ENCODE results near the gene MOGAT2.
"Not testable (repeated sequence)": the region's sequence is repeated elsewhere in the genome, so short reads cannot be mapped to it uniquely, and the experiment has no call there.

MOGAT2 gene

DNA sequence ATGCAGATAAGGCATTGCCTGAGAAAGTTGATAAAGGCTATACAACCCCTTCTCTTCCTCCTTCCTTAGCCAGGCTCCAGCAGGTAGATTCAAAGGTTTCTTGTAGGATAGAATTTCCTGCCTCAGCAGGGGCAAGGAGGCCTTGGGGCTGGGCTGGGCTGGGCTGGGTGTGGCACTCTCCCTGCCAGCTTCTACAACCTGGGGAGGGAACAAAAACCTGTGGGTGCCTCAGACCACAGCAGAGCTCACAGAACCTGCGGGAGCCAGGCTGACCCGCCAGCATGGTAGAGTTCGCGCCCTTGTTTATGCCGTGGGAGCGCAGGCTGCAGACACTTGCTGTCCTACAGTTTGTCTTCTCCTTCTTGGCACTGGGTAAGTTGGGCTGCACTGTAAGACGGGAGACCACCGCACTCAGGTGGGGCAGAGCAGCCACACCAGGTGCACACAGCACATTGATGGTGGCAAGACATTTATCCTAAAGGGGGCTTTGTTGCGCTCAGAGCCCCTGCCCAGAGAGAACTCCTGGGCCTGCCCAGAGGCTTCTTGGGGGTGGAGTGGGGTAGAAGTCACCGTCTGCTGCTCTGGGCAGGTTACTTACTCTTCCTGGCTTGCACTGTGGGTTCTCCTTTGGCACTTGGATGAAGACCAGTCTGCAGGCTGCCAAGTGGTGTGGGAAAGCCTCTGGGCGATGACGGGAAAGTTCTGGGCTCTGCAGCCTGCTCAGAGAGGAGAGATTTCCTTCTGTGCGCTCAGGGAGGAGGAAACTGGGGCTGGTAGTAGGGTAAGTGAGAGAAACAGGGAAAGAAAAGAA, at the start of gene MOGAT2:
TSS of gene MOGAT2 (plus strand) at position 231 of the 811 bp plus-strand sequence. CDS start at position 282, 51 bp downstream.
- no peak for DNase-seq (ENCODE audit: extremely low read depth in 1 of 2, low read depth in 1 of 2)

DNA sequence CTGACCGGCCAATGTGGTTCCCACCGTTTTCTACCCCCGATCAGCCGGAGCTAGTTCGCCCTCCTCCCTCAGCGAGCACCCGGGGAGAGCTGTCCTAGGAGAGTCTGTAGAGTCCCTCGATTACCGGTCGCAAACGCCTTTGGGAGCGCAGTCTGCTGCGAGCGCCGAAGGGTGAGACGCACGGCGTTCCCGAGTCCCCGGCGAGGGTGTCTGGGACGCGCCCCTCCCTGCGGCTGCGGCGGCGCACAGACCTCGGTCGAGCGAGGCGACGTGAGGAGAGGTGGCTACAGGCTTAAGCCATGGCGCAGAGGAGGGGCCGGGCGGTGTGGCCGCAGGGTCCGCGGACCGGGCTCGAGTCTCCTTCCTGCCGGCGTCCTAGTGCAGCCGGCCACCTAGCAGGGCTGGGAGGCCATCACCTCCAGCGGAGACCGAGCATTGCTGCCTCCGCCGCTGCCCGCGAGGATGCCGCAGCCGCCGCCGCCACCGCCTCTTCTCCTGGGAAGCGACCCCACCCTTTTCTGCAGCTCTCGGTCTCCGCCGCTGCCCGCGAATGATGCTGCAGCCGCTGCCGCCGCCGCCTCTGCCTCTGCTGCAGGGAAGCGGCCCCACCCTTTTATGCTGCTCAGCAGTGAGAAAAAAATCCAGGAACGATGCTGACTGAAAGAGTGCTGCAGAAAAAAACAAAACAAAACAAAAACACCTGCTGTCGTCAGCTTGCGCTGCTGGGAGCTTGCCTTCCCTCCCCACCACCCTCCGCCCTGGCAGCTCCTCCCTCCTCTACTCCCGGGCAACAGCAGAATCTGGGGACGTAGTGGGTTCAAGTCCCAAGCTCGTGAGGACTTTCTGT, 49.0 kb upstream of the MOGAT2 start, which contains the start of gene MAP6:
TSS of gene MAP6 (minus strand) at position 588 of the 847 bp plus-strand sequence. CDS start 669 bp downstream, outside the sequence.
- DNase-seq (ENCODE audit: extremely low read depth in 1 of 2, low read depth in 1 of 2) = no peak

DNA sequence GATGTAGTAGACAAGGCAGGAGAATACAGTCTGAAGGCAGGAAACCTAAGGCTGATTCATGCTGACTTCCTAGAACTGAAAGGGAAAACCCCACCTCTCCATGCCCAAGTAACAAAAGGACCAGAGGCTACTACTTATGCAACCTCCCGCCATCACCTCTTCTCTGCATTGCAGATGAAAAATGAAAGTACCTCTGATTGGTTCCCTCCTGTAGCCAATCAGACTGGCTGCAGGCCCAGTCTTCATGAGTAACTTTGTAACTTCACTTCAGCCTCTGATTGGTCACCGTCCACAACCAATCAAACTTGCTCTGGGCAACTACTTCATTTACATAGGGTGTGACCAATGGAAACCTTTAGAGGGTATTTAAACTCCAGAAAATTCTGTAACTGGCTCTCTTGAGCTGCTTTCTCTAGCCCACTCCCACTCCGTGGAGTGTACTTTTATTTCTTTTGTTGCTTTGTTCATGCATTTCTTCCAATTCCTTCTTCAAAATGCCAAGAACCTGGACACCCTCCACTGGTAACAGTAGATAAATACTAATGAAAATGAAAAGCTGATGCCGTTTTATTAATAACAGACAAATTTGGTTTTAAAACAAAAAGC, 43.6 kb upstream of the MOGAT2 start:
- DNase-seq (ENCODE audit: extremely low read depth in 1 of 2, low read depth in 1 of 2) = peak in 1 of 2 donors; percentile 48

DNA sequence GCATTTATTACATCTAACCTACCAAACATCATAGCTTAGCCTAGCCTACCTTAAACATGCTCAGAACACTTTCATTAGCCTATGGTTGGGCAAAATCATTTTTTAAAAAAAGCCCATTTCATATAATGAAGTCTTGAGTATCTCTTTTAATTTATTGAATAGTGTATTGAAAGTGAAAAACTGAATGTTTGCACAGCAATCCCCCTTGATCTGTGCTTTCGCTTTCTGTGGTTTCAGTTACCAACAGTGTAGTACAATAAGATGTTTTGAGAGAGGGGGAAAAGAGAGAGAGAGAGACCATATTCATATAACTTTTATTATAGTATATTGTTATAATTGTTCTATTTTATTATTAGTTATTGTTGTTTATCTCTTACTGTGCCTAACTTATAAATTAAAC, 40.4 kb upstream of the MOGAT2 start:
- DNase-seq (ENCODE audit: extremely low read depth in 1 of 2, low read depth in 1 of 2) = no peak

DNA sequence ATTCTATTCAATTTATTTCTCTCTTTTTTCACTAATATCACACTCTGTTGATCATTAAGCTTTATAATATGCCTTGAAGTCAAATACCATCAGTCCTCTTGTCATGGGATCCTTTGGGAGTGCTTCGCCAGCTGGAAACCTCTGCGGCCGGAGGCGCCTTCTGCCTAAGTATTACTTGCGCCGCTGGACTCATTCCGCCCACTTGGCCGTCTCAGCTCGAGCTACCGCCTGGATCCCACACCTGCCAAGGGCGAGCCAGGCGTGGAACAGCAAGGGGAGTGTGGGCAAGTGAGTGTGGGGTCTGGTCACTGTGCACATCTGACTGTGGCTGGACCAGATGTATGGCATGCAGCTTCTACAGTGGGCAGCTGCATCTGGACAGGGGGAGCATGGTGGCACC, 39.7 kb upstream of the MOGAT2 start:
- DNase-seq (ENCODE audit: extremely low read depth in 1 of 2, low read depth in 1 of 2) = no peak

DNA sequence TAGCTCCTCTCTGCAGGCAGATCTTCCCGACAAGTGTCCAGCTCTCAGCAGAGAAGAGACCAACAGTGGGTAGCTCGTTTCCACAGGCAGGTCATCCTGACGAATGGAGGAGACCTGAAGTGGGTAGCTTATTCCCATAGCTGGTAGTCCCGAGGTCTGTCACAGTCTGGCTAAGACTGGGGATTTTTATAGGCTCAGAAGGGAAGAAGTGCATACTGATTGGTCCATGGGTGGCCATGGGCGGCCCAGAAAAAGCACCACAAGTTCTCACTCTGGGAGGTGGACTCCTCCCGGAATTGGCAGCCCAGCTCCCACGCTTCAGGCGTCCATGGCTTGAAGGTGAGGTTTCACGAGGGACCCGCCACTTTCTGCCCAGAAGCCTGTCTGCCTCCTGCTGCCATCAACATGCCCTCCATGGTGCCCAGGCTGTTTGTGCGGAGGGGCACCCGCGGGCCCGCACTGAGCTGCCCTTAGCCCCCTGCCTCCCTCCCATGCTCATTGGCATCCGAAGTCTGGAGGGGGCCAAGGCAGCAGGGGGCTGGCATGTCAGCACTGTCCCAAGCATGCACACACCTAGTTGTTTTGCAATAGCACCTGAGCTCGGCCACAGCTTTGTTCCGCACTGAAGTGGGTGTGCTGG, 38.9 kb upstream of the MOGAT2 start:
- DNase-seq (ENCODE audit: extremely low read depth in 1 of 2, low read depth in 1 of 2) = no peak

DNA sequence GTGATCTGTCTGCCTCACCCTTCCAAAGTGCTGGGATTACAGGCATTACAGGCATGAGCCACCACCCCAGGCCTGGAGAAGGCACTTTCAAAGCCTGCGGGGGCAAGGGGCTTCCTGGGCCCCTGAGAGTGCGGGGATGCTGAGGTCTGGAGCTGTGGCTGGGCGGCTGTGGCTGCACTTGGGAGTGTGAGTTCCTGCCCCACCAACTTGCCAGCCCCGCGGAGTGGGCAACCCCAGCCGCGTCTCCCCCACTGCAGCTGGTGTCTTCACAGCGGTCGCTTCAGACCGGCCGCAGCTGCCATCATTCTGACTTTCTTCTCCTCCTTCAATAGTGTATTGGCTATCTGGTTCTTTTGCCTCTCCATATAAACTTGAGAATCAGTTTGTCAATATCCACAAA, 38.1 kb upstream of the MOGAT2 start:
- no peak for DNase-seq (ENCODE audit: extremely low read depth in 1 of 2, low read depth in 1 of 2)

DNA sequence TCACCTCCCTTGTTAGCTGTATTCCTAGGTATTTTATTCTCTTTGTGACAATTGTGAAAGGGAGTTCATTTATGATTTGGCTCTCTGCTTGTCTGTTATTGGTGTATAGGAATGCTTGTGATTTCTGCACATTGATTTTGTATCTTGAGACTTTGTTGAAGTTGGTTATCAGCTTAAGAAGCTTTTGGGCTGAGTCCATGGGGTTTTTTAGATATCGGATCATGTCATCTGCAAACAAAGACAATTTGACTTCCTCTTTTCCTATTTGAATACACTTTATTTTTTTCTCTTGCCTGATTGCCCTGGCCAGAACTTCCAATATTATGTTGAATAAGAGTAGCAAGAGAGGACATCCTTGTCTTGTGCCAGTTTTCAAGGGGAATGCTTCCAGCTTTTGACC, 33.8 kb upstream of the MOGAT2 start:
- not testable (repeated sequence) for DNase-seq (ENCODE audit: extremely low read depth in 1 of 2, low read depth in 1 of 2)

DNA sequence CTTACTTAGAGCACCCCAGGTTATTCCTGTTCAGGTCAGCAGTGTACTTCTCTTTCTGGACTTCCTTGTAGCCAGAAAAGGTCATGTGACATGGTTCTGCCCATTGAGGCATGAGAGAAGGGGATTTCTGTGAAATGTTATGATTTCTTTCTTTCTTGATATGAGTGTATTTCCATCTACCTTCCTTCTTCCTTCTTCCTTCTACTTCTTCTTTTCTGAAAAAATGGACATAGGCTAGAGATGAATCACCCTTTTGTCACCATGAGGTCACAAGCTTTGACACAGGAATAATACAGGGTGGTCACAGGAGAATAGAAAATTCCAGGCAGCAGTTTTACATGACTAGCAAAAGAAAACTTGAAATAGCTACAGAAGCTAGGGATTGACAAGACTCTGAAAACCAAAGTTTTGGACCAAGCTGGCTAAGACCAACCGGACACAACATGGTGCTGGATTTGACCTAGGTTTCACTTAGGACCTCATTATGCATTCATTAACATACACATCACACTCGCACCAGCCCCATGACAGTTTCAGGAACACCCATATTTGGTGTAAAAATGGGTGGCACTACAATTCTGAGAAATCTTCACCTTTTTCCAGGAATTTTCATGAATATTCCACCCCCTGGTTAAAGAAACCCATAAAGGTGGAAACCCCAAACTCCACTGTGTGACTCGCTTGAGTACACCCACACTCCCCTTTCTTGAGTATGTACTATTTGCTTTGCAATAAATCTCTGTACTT, 27.6 kb upstream of the MOGAT2 start:
- DNase-seq (ENCODE audit: extremely low read depth in 1 of 2, low read depth in 1 of 2) = no peak

DNA sequence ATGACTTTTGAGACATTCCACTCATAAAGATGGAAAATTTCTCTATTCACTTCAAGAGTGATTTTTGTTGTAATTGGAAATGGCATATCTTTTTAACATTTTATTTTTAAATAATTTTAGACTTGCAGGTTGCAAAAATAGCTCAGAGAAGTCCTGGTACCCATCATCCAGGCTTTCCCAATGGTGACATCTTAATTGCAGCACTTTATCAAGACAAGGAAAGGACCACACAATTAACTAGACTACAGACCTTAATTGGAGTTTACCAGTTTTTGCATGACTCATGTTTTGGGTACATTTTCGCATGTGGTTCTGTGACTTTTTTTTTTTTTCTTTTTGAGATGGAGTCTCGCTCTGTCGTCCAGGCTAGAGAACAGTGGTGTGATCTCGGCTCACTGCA, 25.8 kb upstream of the MOGAT2 start:
- DNase-seq (ENCODE audit: extremely low read depth in 1 of 2, low read depth in 1 of 2) = no peak

DNA sequence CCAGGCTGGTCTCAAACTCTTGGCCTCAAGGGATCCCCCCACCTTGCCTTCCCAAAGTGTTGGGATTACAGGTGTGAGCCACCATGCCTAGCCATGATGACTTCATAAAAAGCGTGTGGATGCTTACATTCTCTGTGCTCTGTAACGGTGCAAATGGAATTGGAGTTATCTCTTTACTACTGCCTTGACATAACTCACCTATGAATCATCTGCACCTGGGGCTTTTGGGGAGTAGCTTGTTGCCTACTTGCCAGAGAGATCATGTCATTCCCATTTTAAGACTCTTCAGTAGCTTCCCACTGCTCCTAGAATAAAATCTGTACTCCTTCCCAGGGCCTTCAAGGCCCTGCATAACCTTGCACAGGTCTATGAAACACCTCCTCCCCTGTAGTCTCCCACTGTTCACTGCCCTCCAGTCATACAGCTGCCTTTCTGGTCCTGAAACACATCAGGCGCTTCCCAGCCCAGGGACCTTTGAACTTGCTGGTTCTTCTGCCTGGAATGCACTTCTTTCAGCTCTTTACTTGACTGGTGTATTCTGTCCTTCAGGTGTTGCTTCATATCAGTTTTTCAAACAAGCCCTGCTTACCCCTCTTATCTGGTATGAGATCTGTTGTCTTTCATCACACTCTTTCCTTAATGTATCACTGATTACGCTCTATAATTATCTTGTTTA, 19.6 kb upstream of the MOGAT2 start:
- no peak for DNase-seq (ENCODE audit: extremely low read depth in 1 of 2, low read depth in 1 of 2)

DNA sequence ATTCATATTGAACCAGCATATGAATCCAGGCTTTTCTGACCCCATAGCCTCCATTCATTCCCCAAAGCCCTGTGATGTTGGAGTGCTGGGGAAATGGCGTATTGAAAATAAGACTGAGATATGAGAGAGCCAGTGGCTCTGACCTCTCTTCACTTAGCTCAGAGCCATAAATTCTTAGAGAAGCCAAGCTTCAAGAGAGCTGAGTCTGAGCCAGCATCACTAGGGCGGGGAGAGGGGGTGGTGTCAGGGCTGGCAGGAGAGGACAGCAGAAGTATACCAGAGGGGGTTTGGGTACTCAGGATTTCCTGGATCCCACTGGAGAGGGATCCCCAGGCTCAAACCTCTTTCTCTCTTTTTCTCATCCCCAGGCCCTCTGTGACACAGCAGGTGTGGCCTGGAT, 16.7 kb upstream of the MOGAT2 start:
- no peak for DNase-seq (ENCODE audit: extremely low read depth in 1 of 2, low read depth in 1 of 2)

DNA sequence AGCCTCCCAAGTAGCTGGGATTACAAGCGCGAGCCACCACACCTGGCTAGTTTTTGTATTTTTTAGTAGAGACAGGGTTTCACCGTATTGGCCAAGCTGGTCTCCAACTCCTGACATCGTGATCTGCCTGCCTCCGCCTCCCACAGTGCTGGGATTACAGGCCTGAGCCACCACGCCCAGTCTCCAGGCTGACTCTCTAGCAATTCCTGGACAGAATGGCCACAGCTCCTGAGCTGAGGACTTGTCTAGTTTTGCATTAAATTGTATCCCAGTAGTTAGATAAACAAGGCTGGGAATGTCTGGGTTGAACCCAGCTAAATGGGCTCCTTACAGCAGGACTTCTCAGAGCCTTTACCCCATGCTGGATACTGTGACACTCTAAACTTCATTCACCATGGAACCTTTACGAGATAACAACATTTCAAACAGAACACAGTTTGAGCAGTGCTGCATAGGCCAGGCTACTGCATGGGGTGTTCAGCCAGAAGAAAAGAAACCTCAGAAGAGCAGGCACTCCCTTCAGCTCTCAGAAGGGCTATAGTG, 13.9 kb upstream of the MOGAT2 start:
- DNase-seq (ENCODE audit: extremely low read depth in 1 of 2, low read depth in 1 of 2) = no peak

DNA sequence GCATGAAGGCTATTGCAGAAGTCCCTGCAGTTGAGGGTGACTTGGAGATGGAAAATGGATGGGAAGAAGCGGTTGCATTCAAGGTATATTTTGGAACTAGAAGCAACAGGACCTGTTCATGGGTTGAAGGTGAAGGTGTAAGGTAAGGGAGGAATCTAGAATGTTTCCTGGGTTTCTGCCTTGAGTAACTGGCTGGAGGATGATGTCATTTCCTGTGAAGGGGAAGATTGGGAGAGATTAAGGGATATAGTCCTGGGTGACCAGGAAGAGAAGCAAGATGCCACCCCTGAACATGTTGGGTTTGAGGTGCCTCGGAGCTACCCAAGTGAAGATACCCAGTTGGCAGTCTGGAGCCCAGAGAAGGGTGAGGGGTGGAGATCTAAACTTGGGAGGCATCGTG, 12.1 kb upstream of the MOGAT2 start:
- no peak for DNase-seq (ENCODE audit: extremely low read depth in 1 of 2, low read depth in 1 of 2)

DNA sequence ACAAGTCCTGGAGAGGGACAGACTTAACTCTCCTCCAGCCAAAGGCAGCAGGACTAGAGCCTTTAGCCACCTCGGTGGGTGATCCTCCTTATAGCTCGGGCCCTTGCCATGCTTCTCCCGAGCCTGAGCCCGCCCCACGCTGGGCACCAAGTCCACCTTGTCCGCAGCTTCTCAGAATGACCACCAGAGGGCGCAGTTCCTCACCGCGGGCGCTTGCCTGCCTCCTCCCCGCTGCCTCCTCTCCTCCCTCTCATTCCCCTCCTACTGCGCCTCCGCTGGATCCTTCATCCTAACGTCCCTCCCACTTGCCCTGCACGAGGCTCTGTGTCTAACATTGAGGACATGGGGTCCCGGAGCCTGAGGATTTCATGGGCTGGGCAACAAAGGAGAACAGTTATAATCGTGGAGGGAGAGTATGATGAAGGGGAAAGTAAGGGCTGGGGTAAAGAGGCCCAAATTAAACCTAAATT, 11.3 kb upstream of the MOGAT2 start:
- DNase-seq (ENCODE audit: extremely low read depth in 1 of 2, low read depth in 1 of 2) = peak; percentile 21 to 52

DNA sequence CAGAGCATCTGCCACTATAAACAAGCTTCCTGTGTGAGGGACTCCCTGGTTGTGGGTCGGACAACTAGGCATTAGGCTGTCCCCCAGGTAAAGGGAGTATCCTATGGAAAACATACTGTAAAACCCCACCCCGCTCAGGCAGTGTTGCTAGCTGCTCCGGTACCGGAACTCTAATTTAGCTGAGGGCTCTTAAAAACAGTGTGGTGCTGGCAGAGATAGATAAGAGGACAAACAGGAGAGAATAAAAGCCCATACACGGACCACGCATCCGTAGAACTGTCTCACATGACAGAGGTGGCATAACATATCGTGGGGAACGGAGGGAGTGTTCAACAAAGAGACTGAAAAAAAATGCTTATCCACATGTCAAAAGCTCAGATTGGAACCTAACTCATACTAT, 3.4 kb upstream of the MOGAT2 start:
- DNase-seq (ENCODE audit: extremely low read depth in 1 of 2, low read depth in 1 of 2) = no peak

DNA sequence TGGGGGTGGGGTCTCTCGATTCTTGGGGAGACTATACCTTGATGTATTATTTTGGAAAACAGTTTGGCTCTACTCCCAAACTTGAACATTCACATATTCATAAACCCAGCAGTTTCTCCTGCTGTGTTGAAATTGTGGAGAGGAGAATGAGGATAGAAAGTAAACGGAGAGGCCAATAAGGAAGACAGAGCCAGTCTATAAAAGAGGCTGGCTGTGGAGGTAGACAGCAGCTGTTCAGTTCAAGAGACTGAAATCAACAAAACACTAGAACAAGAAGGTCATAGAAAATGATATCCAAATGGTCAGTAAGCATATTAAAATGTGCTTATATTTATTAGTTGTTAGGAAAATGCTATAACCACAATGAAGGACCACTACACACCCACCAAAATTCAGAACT, 1.9 kb upstream of the MOGAT2 start:
- DNase-seq (ENCODE audit: extremely low read depth in 1 of 2, low read depth in 1 of 2) = no peak

DNA sequence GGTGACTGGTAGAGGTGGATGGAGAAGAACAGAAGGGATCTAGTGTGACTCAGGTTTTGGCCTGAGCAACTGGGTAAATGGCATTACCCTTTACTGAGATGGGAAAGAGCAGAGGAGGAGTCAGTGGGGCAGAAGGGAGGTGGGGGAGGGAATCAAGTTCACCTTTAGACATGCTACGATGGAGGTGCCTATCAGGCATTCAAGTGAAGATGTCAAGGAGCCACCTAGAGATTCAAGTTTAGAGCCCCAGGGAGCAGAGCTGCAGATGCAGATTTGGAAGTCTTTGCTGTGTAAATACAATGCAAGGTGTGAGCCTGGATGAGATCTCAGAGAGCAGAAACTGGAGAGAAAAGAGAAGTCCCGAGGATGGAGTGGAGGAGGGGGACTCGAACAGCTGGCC, 979 bp upstream of the MOGAT2 start:
- DNase-seq (ENCODE audit: extremely low read depth in 1 of 2, low read depth in 1 of 2) = no peak

Data from stimulated activated CD8-positive, alpha-beta memory T cell treated with anti-CD3 and anti-CD28 coated beads, Interleukin-7, amount 100 ng/mL, for 48 hours (primary cell).